Fibroblast of lung (primary cell): ENCODE data around the gene OXCT2.

Experiments used
- EZH2 ChIP-seq: IDR thresholded peaks from 2 replicates; pipeline ENCODE4 v1.5.1; 2012; ENCODE audit warnings: low read length, control low read depth, mild to moderate bottlenecking; ENCODE audit errors: missing control alignments
- TF ChIP-seq, protein P1 (sequence below), 2 donors: IDR thresholded peaks in 1 of 2; conservative IDR thresholded peaks in 1 of 2; 1 replicate in 1 of 2; 2 replicates in 1 of 2; pipeline ENCODE4 v1.5.1; 2011 to 2012; ENCODE audit warnings: low read length in 2 of 2, control low read depth in 1 of 2, inconsistent platforms in 1 of 2, low read depth in 1 of 2, mild to moderate bottlenecking in 1 of 2

DNA sequence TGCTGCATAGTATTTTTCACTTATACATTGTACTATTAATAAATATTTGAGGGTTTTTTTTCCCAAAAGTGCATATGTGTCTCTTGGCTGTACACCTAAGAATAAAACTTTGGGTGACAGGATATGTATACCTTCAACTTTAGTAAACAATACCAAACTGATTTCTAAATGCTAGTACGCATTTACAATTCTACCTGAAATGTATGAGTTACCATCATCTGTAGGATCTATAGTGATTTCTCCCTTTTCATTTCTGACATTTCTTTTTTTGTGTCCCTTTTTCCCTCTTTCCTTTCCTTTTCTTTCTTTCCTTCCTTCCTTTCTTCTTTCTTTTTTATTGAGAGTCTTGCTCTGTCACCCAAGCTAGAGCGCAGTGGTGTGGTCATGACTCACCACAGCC is 34.2 kb upstream of the OXCT2 start:
- TF ChIP-seq, protein P1, sequence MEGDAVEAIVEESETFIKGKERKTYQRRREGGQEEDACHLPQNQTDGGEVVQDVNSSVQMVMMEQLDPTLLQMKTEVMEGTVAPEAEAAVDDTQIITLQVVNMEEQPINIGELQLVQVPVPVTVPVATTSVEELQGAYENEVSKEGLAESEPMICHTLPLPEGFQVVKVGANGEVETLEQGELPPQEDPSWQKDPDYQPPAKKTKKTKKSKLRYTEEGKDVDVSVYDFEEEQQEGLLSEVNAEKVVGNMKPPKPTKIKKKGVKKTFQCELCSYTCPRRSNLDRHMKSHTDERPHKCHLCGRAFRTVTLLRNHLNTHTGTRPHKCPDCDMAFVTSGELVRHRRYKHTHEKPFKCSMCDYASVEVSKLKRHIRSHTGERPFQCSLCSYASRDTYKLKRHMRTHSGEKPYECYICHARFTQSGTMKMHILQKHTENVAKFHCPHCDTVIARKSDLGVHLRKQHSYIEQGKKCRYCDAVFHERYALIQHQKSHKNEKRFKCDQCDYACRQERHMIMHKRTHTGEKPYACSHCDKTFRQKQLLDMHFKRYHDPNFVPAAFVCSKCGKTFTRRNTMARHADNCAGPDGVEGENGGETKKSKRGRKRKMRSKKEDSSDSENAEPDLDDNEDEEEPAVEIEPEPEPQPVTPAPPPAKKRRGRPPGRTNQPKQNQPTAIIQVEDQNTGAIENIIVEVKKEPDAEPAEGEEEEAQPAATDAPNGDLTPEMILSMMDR (conservative IDR thresholded peaks at IDR 0.05 in 1 of 2, IDR thresholded peaks at IDR 0.05 in 1 of 2; ENCODE audit: low read depth in 1 of 2, low read length in 2 of 2) = no peak
- TF ChIP-seq EZH2 = no peak
